ACHN (cell line): Measurements from ENCODE around the gene RASAL3.
"Not testable (repeated sequence)": the region's sequence is repeated elsewhere in the genome, so short reads cannot be mapped to it uniquely, and the experiment has no call there.

Source experiments
- DNase-seq: peaks from one replicate; pipeline ENCODE4 v3.0.0-alpha.2; 2015
- in situ Hi-C: cut with HindIII; loops from 2 replicates; pipeline ENCODE4 v1.10.0; 2017; ENCODE audit warnings: low sequenced_read_pairs, low pct_ligation_motif_present, low pct_unique_long_range_greater_than_20kb

The RASAL3 gene

GRCh38 chr19:15426485-15427349 is 37.6 kb downstream of the RASAL3 start:
- in situ Hi-C loops, result no loop called here
- no peak for DNase-seq

GRCh38 chr19:15425321-15425950 is 38.9 kb downstream of the RASAL3 start:
- no peak for DNase-seq
- in situ Hi-C loops, result no loop called here

GRCh38 chr19:15424692-15425272 is 39.6 kb downstream of the RASAL3 start:
- in situ Hi-C loops, result no loop called here
- no peak for DNase-seq

GRCh38 chr19:15424121-15424520 is 40.2 kb downstream of the RASAL3 start:
- in situ Hi-C loops, result no loop called here
- no peak for DNase-seq

GRCh38 chr19:15423130-15423529 is 41.2 kb downstream of the RASAL3 start:
- DNase-seq, result no peak
- in situ Hi-C loops, result no loop called here

- no peak for DNase-seq
- in situ Hi-C loops, result no loop called here
These were observed 41.9 kb downstream of the RASAL3 start for GRCh38 chr19:15422296-15423075.

GRCh38 chr19:15421721-15422260 is 42.6 kb downstream of the RASAL3 start:
- no peak for DNase-seq
- in situ Hi-C loops, result no loop called here

- DNase-seq, result no peak
- in situ Hi-C loops, result no loop called here
These were observed 43.1 kb downstream of the RASAL3 start for GRCh38 chr19:15421136-15421695.

- in situ Hi-C loops, result no loop called here
- no peak for DNase-seq
These were observed 44.8 kb downstream of the RASAL3 start for GRCh38 chr19:15419413-15420025.

- DNase-seq, result peak; percentile 99
- in situ Hi-C loops, result no loop called here
These were observed 45.5 kb downstream of the RASAL3 start, which contains the start of gene AKAP8L for GRCh38 chr19:15418579-15419412. Gene AKAP8L, minus strand, starts transcription at chr19:15418988. Its CDS starts 65 bp downstream, at chr19:15418923.

GRCh38 chr19:15418231-15418578 is 46.1 kb downstream of the RASAL3 start:
- DNase-seq, result peak; percentile 27
- in situ Hi-C loops, result no loop called here

- DNase-seq, result peak; percentile 1
- in situ Hi-C loops, result no loop called here
These were observed 46.6 kb downstream of the RASAL3 start for GRCh38 chr19:15417699-15418098.

GRCh38 chr19:15412832-15413231 is 51.5 kb downstream of the RASAL3 start:
- DNase-seq, result no peak
- in situ Hi-C loops, result no loop called here

GRCh38 chr19:15411351-15411750 is 53.0 kb downstream of the RASAL3 start:
- in situ Hi-C loops, DNase-seq: not testable (repeated sequence)

- in situ Hi-C loops, result no loop called here
- no peak for DNase-seq
These were observed 59.5 kb downstream of the RASAL3 start for GRCh38 chr19:15404780-15405211.

- DNase-seq, result no peak
- in situ Hi-C loops, result no loop called here
These were observed 60.1 kb downstream of the RASAL3 start for GRCh38 chr19:15404097-15404779.

- no peak for DNase-seq
- in situ Hi-C loops, result no loop called here
These were observed 61.2 kb downstream of the RASAL3 start for GRCh38 chr19:15403151-15403531.
